Measurements from ENCODE around the gene PRC1.
"Not testable (repeated sequence)": the region's sequence is repeated elsewhere in the genome, so short reads cannot be mapped to it uniquely, and the experiment has no call there.

Gene PRC1

GRCh38 chr15:90934256-90934948 is 59.9 kb downstream of the PRC1 start:
- peak; percentile 89 for DNase-seq (ENCODE audit: low spot score)

- DNase-seq (ENCODE audit: low spot score), result peak; percentile 67
These were observed 61.0 kb downstream of the PRC1 start for GRCh38 chr15:90933301-90933700.

GRCh38 chr15:90932660-90932991 is 61.7 kb downstream of the PRC1 start:
- no peak for DNase-seq (ENCODE audit: low spot score)

GRCh38 chr15:90931828-90932659 is 62.3 kb downstream of the PRC1 start, which contains the start of gene HDDC3:
Gene HDDC3 (minus strand): TSS chr15:90932549. CDS start chr15:90932540, 9 bp downstream.
- DNase-seq (ENCODE audit: low spot score), result peak; percentile 94

GRCh38 chr15:90931575-90931827 is 62.8 kb downstream of the PRC1 start:
- no peak for DNase-seq (ENCODE audit: low spot score)

GRCh38 chr15:90930861-90931574 is 63.3 kb downstream of the PRC1 start:
- DNase-seq (ENCODE audit: low spot score), result no peak

- peak; percentile 22 for DNase-seq (ENCODE audit: low spot score)
These were observed 64.9 kb downstream of the PRC1 start for GRCh38 chr15:90929246-90930019.

GRCh38 chr15:90928106-90928505 is 66.2 kb downstream of the PRC1 start:
- not testable (repeated sequence) for DNase-seq (ENCODE audit: low spot score)

- not testable (repeated sequence) for DNase-seq (ENCODE audit: low spot score)
These were observed 67.6 kb downstream of the PRC1 start for GRCh38 chr15:90926766-90927165.

GRCh38 chr15:90924375-90924774 is 70.0 kb downstream of the PRC1 start:
- no peak for DNase-seq (ENCODE audit: low spot score)

GRCh38 chr15:90922712-90923322 is 71.5 kb downstream of the PRC1 start:
- peak; percentile 30 for DNase-seq (ENCODE audit: low spot score)

- DNase-seq (ENCODE audit: low spot score), result no peak
These were observed 72.4 kb downstream of the PRC1 start for GRCh38 chr15:90921887-90922286.

GRCh38 chr15:90918835-90919234 is 75.5 kb downstream of the PRC1 start:
- DNase-seq (ENCODE audit: low spot score), result no peak

GRCh38 chr15:90918034-90918788 is 76.1 kb downstream of the PRC1 start:
- no peak for DNase-seq (ENCODE audit: low spot score)

- DNase-seq (ENCODE audit: low spot score), result no peak
These were observed 76.8 kb downstream of the PRC1 start for GRCh38 chr15:90917569-90917968.

GRCh38 chr15:90916461-90916860 is 77.9 kb downstream of the PRC1 start:
- no peak for DNase-seq (ENCODE audit: low spot score)
